Ishikawa (cell line): Measurements from ENCODE around the gene DOLPP1.

Experiments used
- EP300 ChIP-seq: IDR thresholded peaks from 2 replicates; pipeline ENCODE4 v1.6.1; 2012; ENCODE audit warnings: borderline replicate concordance
- NFIC ChIP-seq: IDR thresholded peaks from 2 replicates; pipeline ENCODE4 v1.6.1; 2012
- RAD21 ChIP-seq: IDR thresholded peaks from 2 replicates; pipeline ENCODE4 v1.6.1; 2012; ENCODE audit warnings: low read depth
- TAF1 ChIP-seq: IDR thresholded peaks from 2 replicates; pipeline ENCODE4 v1.6.1; 2012; ENCODE audit warnings: low read depth, mild to moderate bottlenecking
- YY1 ChIP-seq: IDR thresholded peaks from 2 replicates; pipeline ENCODE4 v1.6.1; 2012; ENCODE audit warnings: low read depth

DNA sequence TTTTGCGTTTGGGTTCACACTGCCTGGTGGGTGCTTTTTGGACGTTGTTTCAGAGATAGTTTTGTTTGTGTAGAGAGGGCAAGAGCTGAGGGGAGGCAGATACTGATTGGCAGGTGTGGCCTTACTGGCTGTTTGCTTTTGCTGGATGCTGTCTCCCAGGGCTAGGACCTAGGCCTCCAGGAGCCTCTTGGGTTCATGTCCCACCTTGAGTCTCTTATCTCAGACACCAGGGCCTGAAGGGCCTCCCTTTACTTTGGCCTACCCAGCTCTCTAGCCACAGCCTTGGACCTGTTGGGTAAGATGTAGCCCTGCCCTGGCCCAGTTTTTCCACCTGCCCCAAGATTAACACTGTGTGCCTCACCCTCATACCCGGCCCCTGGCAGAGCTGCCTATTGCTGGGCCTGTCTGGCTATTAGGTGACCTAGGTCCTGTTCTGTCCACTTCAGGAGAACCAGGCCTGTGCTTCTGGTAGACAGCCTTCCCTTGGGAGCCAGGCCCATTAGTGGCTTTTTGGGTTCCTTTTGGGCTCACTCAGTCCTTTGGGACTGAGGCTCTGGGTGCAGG lies 43.7 kb downstream of the DOLPP1 start:
- TF ChIP-seq EP300 (no peak), RAD21 (no peak), TAF1 (no peak), NFIC (no peak), YY1 (no peak)
